HL-60 (cell line): ENCODE results near the gene PPARGC1A.

Experiments used
- DNase-seq, 2 experiments: peaks; one replicate each; pipeline ENCODE4 v3.0.0-alpha.2; 2010 to 2020; ENCODE audit warnings: low read depth in 1 of 2, low spot score in 1 of 2
- H3K27ac ChIP-seq: fragments of 250-450 bp; sonication (Bioruptor Pico); replicated peaks from 2 replicates; pipeline ENCODE4 v1.5.1; 2020; ENCODE audit warnings: mild to moderate bottlenecking, moderate library complexity
- H3K27me3 ChIP-seq: fragments of 250-450 bp; sonication (Bioruptor Pico); 2 replicates; pipeline ENCODE4 v1.5.1; 2021; ENCODE audit warnings: mild to moderate bottlenecking, moderate library complexity; ENCODE audit not compliant: insufficient read depth, poor library complexity, severe bottlenecking
- H3K4me3 ChIP-seq: replicated peaks from 2 replicates; pipeline ENCODE4 v1.5.1; 2011; ENCODE audit warnings: mild to moderate bottlenecking, control low read depth, low read length; ENCODE audit not compliant: insufficient read depth
- GABPA ChIP-seq: IDR thresholded peaks from 2 replicates; pipeline ENCODE4 v1.6.1; 2012; ENCODE audit warnings: low read depth
- POLR2AphosphoS5 ChIP-seq: IDR thresholded peaks from 2 replicates; pipeline ENCODE4 v1.6.1; 2012; ENCODE audit warnings: low read depth
- REST ChIP-seq: IDR thresholded peaks from 2 replicates; pipeline ENCODE4 v1.6.1; 2012; ENCODE audit warnings: low read depth; ENCODE audit not compliant: insufficient replicate concordance
- SPI1 ChIP-seq: IDR thresholded peaks from 2 replicates; pipeline ENCODE4 v1.6.1; 2012; ENCODE audit warnings: low read depth, mild to moderate bottlenecking, borderline replicate concordance
- TF ChIP-seq, protein P1 (sequence below): IDR thresholded peaks from one replicate; pipeline ENCODE4 v1.5.1; 2011; ENCODE audit warnings: low read length, control low read depth, inconsistent platforms; ENCODE audit not compliant: insufficient read depth

Gene PPARGC1A

DNA sequence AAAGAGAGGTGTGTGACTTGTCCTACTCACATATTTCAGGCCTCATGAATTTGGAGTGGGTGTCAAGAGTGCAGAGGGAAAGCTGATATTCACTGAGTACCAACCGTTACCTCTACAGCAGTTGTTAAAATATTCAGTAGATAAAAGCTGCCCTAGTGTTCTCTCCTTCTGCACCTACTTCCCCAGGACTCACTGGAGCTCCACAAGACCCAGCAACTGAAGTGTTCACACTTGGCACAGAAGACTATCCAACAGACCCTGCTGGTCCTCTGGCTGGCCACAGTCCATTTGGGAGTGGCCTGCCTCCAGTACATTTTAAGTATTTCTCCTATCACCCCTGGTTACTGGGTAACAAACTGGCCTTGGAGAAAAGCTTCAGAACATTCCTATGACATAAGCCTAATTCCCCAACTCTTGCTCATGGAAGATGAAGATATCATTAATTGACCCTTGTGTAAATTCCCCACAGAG, 70.8 kb downstream of the PPARGC1A start:
- TF ChIP-seq GABPA (no peak), REST (no peak), POLR2AphosphoS5 (no peak), SPI1 (no peak)
- TF ChIP-seq, protein P1, sequence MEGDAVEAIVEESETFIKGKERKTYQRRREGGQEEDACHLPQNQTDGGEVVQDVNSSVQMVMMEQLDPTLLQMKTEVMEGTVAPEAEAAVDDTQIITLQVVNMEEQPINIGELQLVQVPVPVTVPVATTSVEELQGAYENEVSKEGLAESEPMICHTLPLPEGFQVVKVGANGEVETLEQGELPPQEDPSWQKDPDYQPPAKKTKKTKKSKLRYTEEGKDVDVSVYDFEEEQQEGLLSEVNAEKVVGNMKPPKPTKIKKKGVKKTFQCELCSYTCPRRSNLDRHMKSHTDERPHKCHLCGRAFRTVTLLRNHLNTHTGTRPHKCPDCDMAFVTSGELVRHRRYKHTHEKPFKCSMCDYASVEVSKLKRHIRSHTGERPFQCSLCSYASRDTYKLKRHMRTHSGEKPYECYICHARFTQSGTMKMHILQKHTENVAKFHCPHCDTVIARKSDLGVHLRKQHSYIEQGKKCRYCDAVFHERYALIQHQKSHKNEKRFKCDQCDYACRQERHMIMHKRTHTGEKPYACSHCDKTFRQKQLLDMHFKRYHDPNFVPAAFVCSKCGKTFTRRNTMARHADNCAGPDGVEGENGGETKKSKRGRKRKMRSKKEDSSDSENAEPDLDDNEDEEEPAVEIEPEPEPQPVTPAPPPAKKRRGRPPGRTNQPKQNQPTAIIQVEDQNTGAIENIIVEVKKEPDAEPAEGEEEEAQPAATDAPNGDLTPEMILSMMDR = no peak
- DNase-seq = no peak

DNA sequence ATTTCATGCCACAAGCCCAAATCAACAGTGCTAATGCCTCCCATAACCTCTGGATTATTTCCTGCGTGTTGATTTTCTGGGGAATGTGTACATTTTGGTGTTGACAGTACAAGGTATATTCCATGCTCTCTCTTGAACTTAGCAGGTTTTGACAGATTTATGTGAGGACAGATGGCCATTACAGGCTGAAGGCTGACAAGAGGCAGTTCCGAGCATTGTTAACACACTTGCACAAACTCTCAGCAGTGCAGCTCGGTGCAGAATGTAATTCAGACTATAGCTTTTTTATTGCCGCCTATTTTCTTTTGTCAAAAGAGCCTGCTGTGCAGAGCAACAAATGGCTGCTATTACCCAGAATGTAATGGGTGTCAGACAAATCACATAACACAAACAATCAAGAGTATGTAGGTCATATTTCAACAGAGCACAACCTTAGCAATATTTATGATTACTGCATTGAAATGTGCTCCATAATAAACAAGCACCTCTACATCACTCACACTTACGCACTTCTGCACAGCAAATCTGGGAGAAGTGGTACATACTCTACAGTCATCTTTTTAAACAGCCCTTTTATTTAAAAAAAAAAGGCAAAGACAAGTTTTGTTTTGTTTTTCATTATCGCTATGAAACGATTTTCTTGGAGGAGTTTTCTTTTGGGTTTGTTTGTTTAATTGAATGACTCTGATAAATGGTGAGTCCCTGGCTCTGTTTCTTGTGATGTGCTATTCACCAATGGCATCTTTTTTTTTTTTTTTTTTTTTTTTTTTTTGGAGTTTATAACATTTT, 71.6 kb downstream of the PPARGC1A start:
- no peak for DNase-seq
- Histone ChIP-seq H3K27ac (no peak overlapping the region), H3K4me3 (no peak overlapping the region), H3K27me3 (no peaks in the 10 kb centered on the region)
- TF ChIP-seq REST = no peak
- TF ChIP-seq SPI1 = no peak
- TF ChIP-seq, protein P1 = no peak
- no peak for TF ChIP-seq GABPA
- TF ChIP-seq POLR2AphosphoS5 = no peak

More for the DNA sequence above, 70.8 kb downstream of the PPARGC1A start:
- Histone ChIP-seq H3K27me3 (no peaks in the 10 kb centered on the region), H3K4me3 (no peak overlapping the region), H3K27ac (no peak overlapping the region)

- TF ChIP-seq SPI1 (peak; percentile 41; the same call in 1 of the 2 replicates), POLR2AphosphoS5 (no peak), GABPA (no peak), REST (no peak)
- TF ChIP-seq, protein P1 = no peak
- Histone ChIP-seq H3K4me3 (no peak overlapping the region), H3K27me3 (no peaks in the 10 kb centered on the region), H3K27ac (no peak overlapping the region)
- DNase-seq = peak in 1 of 2 experiments; percentile 7
Observed at GRCh38 chr4:23814996-23815660, 74.7 kb downstream of the PPARGC1A start.
